Panc1 (cell line): ENCODE results near the gene GULP1.

Experiments used
- POLR2AphosphoS5 ChIP-seq: IDR thresholded peaks from 2 replicates; pipeline ENCODE4 v1.6.1; 2012; ENCODE audit warnings: mild to moderate bottlenecking, low read depth, low read length, moderate library complexity
- SIN3A ChIP-seq: IDR thresholded peaks from 2 replicates; pipeline ENCODE4 v1.6.1; 2012; ENCODE audit warnings: low read depth, mild to moderate bottlenecking, low read length, moderate library complexity, borderline replicate concordance; ENCODE audit not compliant: insufficient read depth
- TCF7L2 ChIP-seq: IDR thresholded peaks from 2 replicates; pipeline ENCODE4 v1.6.1; 2011; ENCODE audit warnings: mild to moderate bottlenecking, low read depth, low read length, inconsistent platforms
- TF ChIP-seq, protein P1 (sequence below): fragments of 450-650 bp; IDR thresholded peaks from 2 replicates; pipeline ENCODE4 v1.5.1; 2017; ENCODE audit warnings: mild to moderate bottlenecking
- TF ChIP-seq, protein P2 (sequence below), 2 experiments: IDR thresholded peaks; 2 replicates each; pipeline ENCODE4 v1.6.1; 2011 to 2012; ENCODE audit warnings: low read depth in 2 of 2, control low read depth in 1 of 2, low read length in 1 of 2, mild to moderate bottlenecking in 1 of 2, moderate library complexity in 1 of 2; ENCODE audit not compliant: insufficient read depth in 1 of 2

DNA sequence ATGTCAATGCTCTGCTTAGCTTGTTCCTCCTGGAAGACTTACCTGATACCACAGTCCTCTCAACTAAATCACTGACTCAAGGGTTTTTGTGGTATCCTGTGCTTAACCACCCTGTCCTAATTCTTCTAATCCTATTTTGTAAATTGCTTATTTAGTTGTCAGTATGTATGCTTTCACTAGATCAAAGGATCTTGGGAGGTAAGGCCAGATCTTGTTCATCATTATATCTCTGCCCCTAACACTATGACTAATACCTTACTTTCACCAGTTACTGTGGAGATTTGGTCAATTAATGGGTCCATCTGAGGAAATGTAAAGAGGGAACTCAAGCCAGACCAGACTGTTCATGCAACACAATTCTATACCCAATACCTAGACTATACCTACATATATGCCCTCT, 203.2 kb downstream of the GULP1 start:
- TF ChIP-seq, protein P1, sequence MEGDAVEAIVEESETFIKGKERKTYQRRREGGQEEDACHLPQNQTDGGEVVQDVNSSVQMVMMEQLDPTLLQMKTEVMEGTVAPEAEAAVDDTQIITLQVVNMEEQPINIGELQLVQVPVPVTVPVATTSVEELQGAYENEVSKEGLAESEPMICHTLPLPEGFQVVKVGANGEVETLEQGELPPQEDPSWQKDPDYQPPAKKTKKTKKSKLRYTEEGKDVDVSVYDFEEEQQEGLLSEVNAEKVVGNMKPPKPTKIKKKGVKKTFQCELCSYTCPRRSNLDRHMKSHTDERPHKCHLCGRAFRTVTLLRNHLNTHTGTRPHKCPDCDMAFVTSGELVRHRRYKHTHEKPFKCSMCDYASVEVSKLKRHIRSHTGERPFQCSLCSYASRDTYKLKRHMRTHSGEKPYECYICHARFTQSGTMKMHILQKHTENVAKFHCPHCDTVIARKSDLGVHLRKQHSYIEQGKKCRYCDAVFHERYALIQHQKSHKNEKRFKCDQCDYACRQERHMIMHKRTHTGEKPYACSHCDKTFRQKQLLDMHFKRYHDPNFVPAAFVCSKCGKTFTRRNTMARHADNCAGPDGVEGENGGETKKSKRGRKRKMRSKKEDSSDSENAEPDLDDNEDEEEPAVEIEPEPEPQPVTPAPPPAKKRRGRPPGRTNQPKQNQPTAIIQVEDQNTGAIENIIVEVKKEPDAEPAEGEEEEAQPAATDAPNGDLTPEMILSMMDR: no peak
- TF ChIP-seq POLR2AphosphoS5 (no peak), TCF7L2 (no peak), SIN3A (no peak)
- TF ChIP-seq, protein P2, sequence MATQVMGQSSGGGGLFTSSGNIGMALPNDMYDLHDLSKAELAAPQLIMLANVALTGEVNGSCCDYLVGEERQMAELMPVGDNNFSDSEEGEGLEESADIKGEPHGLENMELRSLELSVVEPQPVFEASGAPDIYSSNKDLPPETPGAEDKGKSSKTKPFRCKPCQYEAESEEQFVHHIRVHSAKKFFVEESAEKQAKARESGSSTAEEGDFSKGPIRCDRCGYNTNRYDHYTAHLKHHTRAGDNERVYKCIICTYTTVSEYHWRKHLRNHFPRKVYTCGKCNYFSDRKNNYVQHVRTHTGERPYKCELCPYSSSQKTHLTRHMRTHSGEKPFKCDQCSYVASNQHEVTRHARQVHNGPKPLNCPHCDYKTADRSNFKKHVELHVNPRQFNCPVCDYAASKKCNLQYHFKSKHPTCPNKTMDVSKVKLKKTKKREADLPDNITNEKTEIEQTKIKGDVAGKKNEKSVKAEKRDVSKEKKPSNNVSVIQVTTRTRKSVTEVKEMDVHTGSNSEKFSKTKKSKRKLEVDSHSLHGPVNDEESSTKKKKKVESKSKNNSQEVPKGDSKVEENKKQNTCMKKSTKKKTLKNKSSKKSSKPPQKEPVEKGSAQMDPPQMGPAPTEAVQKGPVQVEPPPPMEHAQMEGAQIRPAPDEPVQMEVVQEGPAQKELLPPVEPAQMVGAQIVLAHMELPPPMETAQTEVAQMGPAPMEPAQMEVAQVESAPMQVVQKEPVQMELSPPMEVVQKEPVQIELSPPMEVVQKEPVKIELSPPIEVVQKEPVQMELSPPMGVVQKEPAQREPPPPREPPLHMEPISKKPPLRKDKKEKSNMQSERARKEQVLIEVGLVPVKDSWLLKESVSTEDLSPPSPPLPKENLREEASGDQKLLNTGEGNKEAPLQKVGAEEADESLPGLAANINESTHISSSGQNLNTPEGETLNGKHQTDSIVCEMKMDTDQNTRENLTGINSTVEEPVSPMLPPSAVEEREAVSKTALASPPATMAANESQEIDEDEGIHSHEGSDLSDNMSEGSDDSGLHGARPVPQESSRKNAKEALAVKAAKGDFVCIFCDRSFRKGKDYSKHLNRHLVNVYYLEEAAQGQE (IDR thresholded peaks at IDR 0.05; ENCODE audit: insufficient read depth in 1 of 2, low read depth in 2 of 2, low read length in 1 of 2): no peak
